NCI-H2107 treated with DMSO at 0.1 percent for 48 hours (cell line): ENCODE results near the gene PTCD2.

ENCODE experiments used
- DNase-seq: peaks from one replicate; lab custom pipeline; 2025; ENCODE audit not compliant: unreplicated experiment; lab: John Stamatoyannopoulos, UW

The PTCD2 gene

DNA sequence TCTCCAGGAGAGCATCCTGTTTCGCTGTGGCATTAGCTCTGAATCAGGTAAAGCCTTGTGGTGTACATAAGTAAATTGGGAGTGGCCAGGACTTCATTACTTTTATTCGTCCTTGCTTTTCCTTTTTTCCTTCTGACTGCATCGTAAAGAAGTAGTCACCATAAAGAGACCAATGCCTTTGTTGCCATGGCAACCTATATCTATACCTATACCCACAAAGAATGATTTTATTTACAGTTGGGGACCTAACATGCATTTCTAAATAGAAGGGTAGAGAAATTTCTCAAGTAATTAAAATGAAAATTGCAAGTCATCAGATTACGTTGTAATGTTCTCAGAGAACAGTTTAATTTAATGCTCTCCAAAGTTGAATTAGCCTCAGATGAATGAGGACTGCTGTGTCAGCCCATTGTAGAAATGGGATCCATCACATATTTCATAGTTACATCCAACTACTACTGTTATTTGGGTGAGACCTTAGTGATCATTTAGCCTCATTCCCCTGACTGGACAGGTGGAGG, 18.6 kb downstream of the PTCD2 start:
- no peak for DNase-seq

- DNase-seq, result no peak
Observed at GRCh38 chr5:72346398-72346797, 26.2 kb downstream of the PTCD2 start.

DNA sequence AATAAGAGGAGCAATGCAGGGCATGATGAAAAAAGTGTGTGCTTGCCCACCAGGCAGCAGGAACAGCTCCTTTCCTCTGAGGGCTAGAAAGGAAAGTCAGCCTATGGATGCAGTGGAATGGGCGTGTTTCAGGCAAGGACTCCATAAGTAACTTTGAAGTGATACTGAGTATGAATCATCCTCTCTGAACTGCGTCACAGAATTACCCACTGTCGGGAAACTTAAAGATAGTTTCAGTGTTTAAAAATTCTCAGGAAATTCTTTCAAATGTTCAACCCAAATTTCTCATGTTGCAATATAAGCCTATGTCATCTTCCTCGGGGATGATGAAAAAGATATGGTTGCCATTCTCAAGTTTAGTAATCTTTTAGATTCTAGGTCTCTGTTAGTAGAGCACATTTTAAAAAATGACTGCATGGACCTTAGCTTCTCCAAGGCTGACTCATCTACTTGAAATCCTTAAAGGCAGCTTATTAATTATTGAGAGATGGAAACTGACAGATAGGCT, 27.7 kb downstream of the PTCD2 start:
- DNase-seq, result no peak

GRCh38 chr5:72351376-72351775, 31.2 kb downstream of the PTCD2 start:
- no peak for DNase-seq

GRCh38 chr5:72352616-72353015, 32.4 kb downstream of the PTCD2 start:
- DNase-seq, result no peak

GRCh38 chr5:72353046-72353445, 32.9 kb downstream of the PTCD2 start:
- DNase-seq, result no peak

DNA sequence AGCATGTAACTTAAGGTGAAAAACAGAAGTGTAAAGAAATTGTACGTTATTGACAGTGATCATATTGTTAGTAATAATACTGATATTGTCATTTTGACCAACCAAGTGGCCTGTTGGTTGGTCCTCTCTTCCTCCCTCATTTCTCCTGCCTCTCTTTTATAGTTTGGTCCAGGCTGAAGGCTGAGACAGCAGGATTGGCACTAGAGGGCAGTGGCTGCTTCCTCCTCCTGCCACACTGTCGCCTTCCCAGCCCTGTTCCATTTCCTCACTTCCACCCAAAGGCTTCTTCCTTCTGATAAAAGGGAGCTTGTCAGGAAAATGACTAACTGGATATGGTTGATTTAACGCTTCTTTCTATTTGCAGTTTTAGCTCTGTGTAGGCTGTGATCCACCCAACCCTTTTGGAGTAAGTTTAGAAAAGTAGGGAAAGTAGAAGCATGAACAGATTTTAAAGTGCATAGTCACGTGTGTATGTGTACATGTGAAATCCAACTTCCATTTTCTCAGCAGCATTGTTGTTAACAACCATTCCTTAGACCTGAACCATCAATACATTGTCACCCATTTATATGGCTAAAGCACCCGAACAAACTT, 35.6 kb downstream of the PTCD2 start:
- no peak for DNase-seq

GRCh38 chr5:72356361-72356760, 36.2 kb downstream of the PTCD2 start:
- DNase-seq, result no peak

DNA sequence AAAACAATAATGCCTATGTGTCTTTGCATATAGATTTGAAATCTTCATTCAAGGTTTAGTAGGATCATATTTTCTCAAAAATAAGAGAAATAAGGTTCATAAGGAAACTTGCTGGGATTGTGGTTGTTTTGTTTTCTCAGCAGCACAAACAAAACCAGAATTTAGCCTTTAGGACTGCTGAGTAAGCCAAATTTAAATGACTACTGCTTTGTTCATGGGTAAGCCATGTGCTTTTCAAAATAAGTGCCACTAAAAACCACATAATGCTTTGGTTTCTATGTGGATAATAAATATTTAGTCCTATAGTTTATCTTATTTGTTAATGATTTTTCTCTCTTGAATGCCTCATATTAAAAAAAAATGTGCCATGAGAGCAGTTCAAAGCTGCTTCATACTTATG, 38.8 kb downstream of the PTCD2 start:
- DNase-seq, result no peak

- no peak for DNase-seq
Observed at GRCh38 chr5:72359886-72360285, 39.7 kb downstream of the PTCD2 start.

- DNase-seq, result no peak
Observed at GRCh38 chr5:72363166-72363802, 43.1 kb downstream of the PTCD2 start.

GRCh38 chr5:72364171-72364570, 44.0 kb downstream of the PTCD2 start:
- DNase-seq, result no peak

DNA sequence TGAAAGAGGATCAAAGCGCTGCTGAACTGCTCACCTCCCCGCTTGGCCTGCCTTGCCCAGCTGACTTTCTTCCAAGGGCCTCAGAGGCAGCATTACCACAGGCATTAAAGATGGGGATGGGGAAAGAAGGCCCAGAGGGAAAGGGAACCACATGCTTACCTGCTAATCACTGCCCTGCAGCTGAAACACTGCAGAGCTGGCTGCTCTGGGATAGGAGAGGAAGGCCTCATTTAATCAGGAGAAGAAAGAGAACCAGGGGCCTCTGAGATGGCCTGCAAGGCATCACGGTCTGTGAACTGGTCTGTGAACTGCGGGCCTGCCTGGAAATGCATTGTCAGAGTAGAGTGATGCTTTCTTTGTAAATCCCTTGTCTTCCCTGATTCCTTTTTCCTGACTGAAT, 44.8 kb downstream of the PTCD2 start:
- no peak for DNase-seq

DNA sequence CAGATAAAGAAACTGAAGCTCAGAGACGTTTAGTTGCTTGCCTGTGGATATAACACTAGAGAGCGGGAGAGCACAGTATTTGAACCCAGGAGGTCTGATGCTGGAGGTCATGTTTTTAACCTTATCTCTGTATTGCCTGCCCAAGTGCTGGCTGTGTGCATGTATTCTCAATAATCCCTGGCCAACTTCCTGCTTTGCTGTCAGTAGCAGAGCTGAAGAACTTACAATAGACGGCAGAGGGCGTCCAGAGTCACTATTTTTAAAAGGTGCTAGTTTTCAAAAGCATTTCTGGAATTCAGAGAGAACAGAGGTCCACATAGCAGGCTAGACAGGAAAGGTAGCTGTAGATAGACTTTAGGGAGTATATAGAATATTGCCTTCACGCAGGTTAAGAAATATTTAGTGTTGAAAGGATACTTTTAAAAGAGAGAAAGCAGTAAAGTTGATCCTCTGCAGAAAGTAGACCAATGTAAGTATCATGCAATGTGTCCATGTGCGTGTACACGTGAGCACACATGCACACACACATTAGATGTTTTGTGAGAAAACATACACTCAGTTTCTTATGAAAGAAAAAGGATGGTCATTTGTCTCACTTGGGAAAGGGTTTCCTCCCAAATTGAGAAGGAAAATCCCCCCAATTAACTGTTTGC, 46.3 kb downstream of the PTCD2 start:
- DNase-seq, result peak; percentile 33

DNA sequence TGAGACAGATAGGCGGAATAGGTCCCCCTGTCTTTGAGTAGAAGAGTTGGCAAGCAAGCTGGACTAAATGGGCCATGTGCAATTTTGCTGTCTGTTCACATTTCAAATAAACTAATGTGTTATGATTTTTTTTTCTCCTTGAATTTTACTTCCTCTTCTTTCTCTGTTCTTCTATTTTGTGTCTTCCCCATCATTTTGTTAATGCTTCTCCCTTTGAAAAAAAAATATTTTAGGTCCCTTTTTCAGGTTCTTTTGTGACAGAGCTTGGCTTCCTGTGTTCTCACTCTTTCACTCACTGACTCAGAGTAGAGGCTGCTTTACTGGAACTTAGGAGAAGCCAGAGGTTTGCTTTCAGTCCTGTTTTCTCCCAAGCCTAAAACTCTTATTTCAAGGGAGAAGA, 48.1 kb downstream of the PTCD2 start:
- no peak for DNase-seq

GRCh38 chr5:72369301-72369700, 49.1 kb downstream of the PTCD2 start:
- no peak for DNase-seq

- no peak for DNase-seq
Observed at GRCh38 chr5:72369711-72370110, 49.5 kb downstream of the PTCD2 start.

GRCh38 chr5:72372331-72372730, 52.2 kb downstream of the PTCD2 start:
- DNase-seq, result no peak

DNA sequence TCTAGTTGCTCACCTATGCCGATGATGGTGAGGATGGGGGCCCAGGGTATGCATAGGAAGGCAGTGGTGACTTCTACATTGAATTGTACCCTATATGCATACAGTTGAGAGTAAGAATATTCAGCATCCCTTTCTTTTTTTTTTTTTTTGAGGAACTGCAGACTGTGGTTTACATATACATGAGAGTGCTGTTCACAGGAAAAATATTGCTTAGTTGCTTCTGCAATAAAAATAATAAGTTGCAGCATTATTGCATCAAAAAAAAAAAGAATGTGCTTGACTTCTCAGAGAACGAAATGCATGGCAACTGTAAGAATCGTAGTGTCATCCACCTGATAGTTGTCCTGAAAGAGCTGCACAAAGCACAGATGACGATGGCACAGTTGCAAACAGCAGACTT, 52.8 kb downstream of the PTCD2 start:
- DNase-seq, result no peak

DNA sequence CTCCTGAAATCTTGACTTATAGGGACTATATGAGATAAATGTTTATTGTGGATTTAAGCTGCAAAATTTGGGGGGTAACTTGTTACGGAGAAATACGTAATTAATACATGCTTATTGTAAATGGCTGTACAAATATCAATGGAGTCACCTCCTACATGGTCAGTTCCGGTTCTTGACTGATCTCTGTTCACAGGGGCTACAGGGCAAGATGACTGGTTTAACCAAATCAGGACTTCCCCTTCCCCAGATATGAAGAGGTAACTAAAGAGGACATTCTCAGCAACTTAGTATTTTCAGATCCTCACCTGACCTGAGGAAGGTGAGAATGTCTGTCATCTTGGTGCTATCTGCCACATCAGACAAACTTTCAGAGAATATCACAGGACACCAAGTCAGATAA, 54.7 kb downstream of the PTCD2 start:
- no peak for DNase-seq

DNA sequence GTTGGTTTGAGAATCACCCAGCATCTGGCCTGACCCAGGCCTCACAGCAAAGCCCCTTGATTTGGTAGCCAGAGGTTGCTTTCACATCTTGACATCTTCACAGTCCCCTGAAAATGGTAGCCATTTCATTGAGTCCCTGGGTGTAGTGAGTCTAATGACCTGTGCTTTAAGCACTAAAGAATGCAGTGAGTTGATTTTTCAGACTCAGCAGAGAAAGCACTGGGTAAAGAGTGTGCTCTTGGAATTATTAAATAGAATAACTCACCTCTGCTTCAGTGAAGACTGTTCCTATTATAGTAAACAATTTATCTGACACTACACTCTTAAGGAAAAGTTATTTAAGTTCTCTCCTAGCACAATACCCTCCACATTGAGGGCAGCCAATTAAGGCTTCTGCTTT, 56.2 kb downstream of the PTCD2 start:
- no peak for DNase-seq

DNA sequence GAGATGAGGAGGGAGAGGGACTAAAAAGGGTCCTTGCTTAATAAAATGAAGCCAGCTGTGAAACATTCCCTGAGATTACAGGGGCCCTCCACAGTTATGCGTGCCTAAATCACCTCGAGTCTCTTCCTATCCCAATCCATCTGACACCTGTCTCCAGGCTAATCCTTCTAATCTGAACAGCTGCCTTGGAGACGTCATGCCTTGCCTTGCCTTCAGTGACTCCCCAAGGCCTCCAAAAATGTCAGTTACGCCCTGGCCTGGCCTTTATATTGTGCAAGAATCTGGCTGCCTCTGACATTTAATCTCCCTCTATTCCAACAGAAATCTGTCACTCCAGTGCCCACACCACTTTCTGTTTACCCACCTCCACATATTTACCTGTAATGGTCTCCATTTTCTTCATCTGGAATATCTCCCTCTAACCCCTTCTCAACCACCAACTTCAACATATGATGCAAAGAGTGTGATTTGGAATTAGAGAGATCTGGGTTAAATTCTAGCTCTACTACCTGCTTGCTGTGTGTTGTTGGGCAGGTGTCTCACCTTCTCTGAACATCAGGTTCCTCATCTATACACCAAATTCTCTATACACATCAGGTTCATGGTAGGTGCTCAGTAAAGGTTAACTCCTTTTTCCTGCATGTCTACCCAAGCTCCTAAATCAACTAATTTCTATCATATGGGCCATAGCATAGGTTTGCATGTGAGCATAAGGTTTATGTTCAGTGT, 57.9 kb downstream of the PTCD2 start:
- DNase-seq, result no peak
